ENCODE results near the gene OR2T2.
"Not testable (repeated sequence)": the region's sequence is repeated elsewhere in the genome, so short reads cannot be mapped to it uniquely, and the experiment has no call there.

OR2T2 gene

DNA sequence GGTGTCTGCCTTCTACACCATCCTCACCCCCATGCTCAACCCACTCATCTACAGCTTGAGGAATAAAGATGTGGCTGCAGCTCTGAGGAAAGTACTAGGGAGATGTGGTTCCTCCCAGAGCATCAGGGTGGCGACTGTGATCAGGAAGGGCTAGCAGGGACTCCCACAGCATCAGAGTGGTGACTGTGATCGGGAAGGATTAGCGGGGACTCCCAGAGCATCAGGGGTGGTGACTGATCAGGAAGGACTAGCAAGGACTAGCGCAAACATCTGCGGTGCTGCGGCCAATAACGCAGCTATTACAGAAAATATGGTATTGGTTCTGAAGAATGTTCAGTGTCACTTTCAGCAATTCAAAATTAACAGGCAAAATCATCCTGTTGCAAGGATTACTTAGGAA, 8.2 kb downstream of the OR2T2 start:
- not testable (repeated sequence) for DNase-seq

DNA sequence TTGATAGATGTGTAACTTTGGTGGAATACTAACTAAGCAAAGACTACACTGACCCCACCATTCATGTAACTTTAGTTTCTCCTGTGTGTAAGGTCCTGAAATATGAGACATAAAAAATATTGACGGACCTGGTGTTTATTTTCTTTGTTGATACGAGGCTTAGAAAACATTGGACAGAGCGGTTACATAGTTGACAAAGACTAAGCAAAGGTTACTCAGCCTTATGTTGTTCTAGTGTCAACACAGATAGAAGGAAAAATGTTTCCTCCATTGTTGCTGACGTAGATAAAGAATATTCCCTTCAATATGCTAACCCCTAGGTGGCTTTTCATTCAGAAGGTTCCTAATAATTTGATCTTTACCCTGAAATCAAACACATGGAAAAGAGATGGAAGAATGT, 9.6 kb downstream of the OR2T2 start:
- DNase-seq: not testable (repeated sequence)

DNA sequence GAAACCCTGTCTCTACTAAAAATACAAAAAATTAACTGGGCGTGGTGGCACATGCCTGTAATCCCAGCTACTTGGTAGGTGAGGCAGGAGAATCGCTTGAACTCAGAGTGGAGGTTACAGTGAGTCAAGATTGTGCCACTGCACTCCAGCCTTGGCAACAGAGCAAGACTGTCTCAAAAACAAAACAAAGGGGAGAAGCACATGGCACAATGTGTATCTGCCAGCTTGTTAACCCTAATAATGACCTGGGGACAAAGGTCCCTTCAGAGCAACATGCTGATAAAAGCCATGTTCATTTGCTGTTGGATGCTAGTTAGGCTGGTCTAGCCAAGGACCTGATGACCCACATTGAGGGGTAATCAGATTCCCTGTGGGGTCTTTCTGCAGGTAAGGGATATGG, 11.2 kb downstream of the OR2T2 start:
- DNase-seq: not testable (repeated sequence)

DNA sequence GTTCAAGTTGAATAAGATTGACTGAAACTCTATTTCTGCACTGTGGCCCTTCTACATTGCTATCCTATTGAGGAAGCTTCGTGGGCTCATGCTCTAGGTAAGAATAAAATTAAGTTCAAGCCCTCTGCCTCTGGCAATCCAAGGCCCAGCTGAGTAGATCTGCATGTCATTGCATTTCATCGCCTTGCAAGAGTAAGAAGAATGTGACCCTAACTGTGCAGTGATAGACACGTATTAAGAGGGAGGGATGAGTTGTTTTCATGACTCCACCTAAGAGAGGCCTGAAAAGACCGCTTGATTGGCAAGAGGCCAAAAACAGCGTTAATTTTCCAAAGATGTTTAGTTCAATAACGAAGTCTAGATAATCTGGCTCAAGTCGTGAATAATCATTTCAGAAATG, 13.7 kb downstream of the OR2T2 start:
- not testable (repeated sequence) for DNase-seq

DNA sequence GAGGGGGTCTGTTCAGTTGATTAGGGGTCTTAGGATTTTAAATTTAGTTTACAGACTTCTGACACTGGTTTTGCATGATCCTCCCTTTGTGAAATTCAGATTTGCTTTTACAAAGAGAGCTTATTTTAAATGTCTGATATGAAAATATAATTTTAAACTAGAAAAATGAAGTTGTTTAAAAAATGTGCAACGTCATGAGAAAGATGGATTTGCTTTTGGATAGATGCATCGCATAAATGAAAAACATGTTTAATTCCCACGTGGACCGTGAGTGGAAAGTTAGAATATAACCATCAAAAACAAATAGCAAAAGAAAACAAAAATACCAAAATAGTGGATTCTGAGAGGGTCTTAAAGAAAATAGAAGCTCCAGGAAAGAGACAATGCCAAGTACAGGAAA, 25.7 kb downstream of the OR2T2 start:
- DNase-seq: no peak

DNA sequence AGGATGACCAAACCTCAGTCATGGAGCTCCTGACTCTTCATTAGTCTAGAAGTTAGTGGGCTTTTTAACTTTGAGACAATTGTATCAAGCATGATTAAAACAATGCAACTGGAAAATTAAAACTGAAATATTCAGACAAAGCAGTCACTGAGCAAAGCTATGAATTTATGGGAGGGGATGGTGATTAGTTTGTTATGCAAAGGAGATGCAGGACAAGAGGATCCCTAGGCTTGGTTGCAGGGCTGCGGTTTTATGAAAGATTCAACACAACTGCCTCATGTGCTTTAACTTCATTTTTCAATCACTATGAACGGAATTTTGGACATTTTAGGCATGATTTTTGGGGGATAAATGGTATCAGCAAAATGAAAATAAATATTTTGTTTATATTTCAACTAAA, 26.7 kb downstream of the OR2T2 start:
- DNase-seq: not testable (repeated sequence)

DNA sequence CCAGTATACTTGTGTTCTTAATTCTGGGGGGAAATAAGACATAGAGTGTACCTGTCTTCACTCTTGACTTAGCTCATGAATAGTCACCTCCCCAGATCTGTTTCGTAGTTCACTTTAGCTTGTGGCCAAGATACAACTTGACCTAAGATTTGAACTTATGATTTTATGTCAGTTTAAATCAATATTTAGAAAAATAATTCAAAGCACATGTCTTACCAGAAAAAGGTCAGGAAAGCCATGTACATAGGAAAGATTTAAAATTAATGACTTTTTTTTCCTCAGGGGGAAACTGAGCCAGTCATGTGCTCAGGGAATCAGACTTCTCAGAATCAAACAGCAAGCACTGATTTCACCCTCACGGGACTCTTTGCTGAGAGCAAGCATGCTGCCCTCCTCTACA, 27.6 kb downstream of the OR2T2 start, which contains the start of gene OR2T3:
OR2T3 (plus strand) TSS at position 301 of the 400 bp plus-strand sequence; CDS start at position 301, 0 bp downstream.
- not testable (repeated sequence) for DNase-seq

DNA sequence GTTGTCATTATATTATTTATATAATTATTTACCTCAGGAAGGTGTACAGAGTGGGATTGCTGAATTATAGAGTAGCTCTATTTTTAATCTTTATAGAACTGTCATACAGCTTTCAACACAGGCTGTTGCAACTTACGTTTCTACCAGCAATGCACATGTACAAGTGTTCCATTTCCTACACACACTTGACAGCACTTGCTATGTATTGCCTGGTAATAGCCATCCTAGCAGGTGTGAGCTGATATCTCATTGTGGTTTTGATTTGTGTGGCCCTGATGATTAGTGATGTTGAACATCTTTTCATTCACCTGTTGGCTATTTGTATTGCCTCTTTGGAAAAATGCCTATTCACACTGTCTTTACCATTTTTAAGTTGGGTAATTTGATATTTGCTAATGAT, 30.2 kb downstream of the OR2T2 start:
- DNase-seq: not testable (repeated sequence)

DNA sequence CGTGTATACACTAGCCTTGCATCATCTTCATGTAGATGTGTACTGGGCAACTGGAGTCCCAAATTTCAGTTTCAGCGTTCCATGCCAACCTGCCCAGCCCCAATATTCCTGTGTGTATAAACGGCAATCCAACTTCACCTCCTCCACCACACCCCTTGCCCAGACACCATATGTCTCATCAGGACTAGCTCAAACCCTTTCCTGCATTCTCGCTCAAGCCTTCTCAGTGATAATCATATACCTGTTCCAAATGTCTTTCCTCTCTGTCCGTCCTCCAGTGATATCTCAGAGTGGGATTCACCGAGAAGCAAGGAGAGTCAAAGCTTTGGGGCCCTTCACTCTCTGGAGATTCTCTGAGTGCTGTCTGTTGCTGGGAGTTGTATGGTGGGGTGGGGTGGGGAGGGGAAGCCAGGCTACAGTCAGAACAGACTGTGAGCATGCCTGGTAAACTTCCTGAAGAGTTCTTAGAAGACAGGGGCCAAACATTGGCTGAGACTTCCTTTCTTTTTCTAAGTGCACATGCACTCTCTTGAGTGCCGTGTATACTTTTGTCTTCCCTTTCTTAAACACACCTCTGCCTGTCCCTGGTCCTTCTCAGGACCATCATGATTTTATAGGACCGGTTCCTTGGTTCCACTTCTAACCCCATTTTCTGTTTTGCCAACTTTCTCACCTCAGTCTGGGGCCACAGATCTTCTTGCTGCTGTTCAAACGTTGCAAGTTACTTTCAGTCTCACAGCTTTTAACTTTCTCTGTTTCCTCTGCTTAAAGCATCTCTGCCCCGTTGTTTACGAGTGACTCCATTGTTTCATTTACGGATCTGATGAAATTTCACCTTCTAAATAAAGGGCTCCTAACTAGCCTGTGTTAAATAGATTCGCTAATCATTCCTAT, 36.5 kb downstream of the OR2T2 start:
- peak; percentile 14 for DNase-seq

DNA sequence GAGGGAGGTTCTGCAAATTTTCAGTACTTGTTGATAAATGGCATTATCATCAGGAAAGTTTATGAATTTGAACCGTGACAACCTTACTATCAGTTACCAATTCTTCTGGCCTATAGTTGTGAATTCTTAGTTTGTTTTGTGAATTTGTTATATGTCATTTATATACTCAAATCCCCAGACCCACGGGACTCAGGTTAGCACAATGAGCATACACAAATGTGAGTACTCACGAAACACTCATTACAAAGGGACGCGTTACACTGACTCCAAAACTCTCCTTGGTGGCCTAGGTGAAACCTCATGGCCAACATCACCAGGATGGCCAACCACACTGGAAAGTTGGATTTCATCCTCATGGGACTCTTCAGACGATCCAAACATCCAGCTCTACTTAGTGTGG, 42.9 kb downstream of the OR2T2 start, which contains the start of gene OR2T5:
OR2T5 (plus strand) TSS at position 301 of the 400 bp plus-strand sequence; CDS start at position 301, 0 bp downstream.
- DNase-seq: not testable (repeated sequence)

DNA sequence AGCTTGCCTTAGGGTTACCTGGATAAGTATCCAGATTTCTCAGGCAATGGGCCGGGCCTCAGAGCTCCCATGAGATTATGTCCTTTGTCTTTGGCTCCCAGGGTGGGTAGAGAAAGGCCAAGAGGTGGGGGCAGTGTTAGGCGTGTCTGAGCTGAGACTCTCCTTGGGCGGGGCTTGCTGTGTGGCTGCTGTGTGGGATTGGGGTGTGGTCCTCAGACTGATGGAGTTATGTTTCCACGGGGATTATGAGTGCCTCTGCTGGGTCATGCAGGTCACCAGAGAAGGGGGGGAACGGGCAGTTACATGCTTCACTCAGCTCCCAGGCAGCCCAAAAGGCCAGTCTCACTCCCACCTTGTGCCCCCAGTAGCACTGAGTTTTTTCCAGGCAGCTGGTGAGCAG, 51.2 kb downstream of the OR2T2 start:
- DNase-seq: not testable (repeated sequence)

DNA sequence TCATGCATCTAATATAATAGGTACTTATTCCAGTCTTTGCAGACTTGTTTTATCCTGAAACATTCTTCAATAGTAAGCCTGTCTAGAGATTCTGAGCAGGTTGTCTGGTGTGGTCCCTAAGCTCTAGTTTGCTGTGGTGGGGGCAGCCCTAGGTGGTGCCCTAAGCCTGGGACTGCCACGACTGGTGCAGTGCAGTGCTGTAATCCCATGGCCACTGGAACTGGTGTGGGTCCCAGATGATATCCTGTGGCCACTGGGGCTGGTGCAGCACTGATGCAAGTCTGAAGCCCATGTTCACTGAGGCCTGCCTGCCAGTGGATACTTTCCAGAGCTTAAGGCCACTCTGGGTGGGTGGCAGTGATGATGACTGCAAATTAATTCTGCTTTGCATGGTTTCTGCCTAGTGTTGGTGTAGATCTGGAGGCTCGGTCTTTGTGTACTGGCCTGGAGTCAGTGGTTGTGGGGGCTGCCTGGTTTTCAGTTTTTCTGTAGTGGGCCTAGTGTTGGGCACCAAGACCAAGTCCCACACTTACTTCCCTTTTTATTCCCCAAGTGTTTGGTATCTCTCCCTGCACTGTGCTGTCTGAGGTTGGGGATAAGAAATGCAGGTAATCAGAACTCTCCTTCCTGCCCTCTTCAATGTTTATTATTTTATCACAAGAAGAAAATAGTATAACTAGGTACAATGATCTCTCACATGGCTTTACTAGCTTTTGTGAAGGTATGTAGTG, 55.0 kb downstream of the OR2T2 start:
- not testable (repeated sequence) for DNase-seq
